Kidney epithelial cell (primary cell): ENCODE data around the gene EPB41L4B. TPM values are rescaled to one million over a fixed set of nuclear protein-coding genes. Genes with fewer than 3 reads are reported as not detected.

Experiments
- DNase-seq: peaks from one replicate; pipeline ENCODE4 v3.0.0-alpha.2; 2010; ENCODE audit warnings: low read depth
- H3K27me3 ChIP-seq: 2 replicates; pipeline ENCODE4 v1.6.0; 2011; ENCODE audit warnings: low read length; ENCODE audit not compliant: control insufficient read depth, insufficient read depth
- H3K36me3 ChIP-seq: 2 replicates; pipeline ENCODE4 v1.5.1; 2011; ENCODE audit warnings: low read length; ENCODE audit not compliant: control insufficient read depth, insufficient read depth
- H3K4me3 ChIP-seq: 2 replicates; pipeline ENCODE4 v1.5.1; 2011; ENCODE audit warnings: low read depth, mild to moderate bottlenecking, control low read depth, low read length
- CTCF ChIP-seq: IDR thresholded peaks from 2 replicates; pipeline ENCODE4 v1.5.1; 2011; ENCODE audit warnings: mild to moderate bottlenecking, moderate library complexity, low read length, control low read depth, inconsistent platforms; ENCODE audit not compliant: insufficient read depth, poor library complexity, severe bottlenecking
- total RNA-seq: library from RNA; depleted of rRNA; stranded (reverse); fragments of >200 nt; gene quantifications from 2 replicates; pipeline ENCODE4 v1.2.3, GENCODE V29; 2015

Gene EPB41L4B
- total RNA-seq, 1 donor from 2014 or later: 11.0 TPM

GRCh38 chr9:109281518-109281917 lies 39.3 kb downstream of the EPB41L4B start:
- DNase-seq: no peak
- no peak overlapping the region for H3K4me3 ChIP-seq
- no peak for TF ChIP-seq CTCF
- H3K27me3 ChIP-seq: no peaks in the 10 kb centered on the region
- no peaks in the 10 kb centered on the region for H3K36me3 ChIP-seq

GRCh38 chr9:109278848-109279247 lies 42.0 kb downstream of the EPB41L4B start:
- H3K36me3 ChIP-seq: no peaks in the 10 kb centered on the region
- no peak overlapping the region for H3K4me3 ChIP-seq
- no peaks in the 10 kb centered on the region for H3K27me3 ChIP-seq
- no peak for TF ChIP-seq CTCF
- no peak for DNase-seq

GRCh38 chr9:109278216-109278615 lies 42.6 kb downstream of the EPB41L4B start:
- TF ChIP-seq CTCF: no peak
- Histone ChIP-seq H3K4me3 (no peak overlapping the region), H3K36me3 (no peaks in the 10 kb centered on the region), H3K27me3 (no peaks in the 10 kb centered on the region)
- DNase-seq: no peak

- no peaks in the 10 kb centered on the region for H3K36me3 ChIP-seq
- TF ChIP-seq CTCF: no peak
- no peak overlapping the region for H3K4me3 ChIP-seq
- DNase-seq: no peak
- H3K27me3 ChIP-seq: no peaks in the 10 kb centered on the region
Measured at GRCh38 chr9:109277451-109277850, 43.4 kb downstream of the EPB41L4B start.

GRCh38 chr9:109276469-109277440 lies 44.1 kb downstream of the EPB41L4B start:
- DNase-seq: no peak
- H3K4me3 ChIP-seq: no peak overlapping the region
- no peaks in the 10 kb centered on the region for H3K27me3 ChIP-seq
- H3K36me3 ChIP-seq: no peaks in the 10 kb centered on the region
- TF ChIP-seq CTCF: no peak
